Measurements from ENCODE around the gene VPS13D. TPM values are rescaled to one million over a fixed set of nuclear protein-coding genes. Genes with fewer than 3 reads are reported as not detected.
A peak's percentile ranks its signal among the peaks of the same experiment; 100 is the strongest.

Gene VPS13D
- total and polyA plus RNA-seq, 9 donors: 19.8 to 59.3 (median 41.8) TPM

GRCh38 chr1:12460121-12460520, 230.3 kb downstream of the VPS13D start:
- intact Hi-C loops (cut with DNase I): no loop called here
- H3K36me3 ChIP-seq: no peaks in the 10 kb centered on the region
- no peak for TF ChIP-seq EP300 (IDR thresholded peaks at IDR 0.05)
- no peak for TF ChIP-seq POLR2A (IDR thresholded peaks at IDR 0.05)
- TF ChIP-seq CTCF (IDR thresholded peaks at IDR 0.05): no peak
- no peak overlapping the region for H3K27ac ChIP-seq
- peaks cover 33% of the 10 kb centered on the region for H3K4me1 ChIP-seq (ENCODE audit: insufficient read depth)
- DNase-seq: no peak
- no peaks in the 10 kb centered on the region for H3K27me3 ChIP-seq
- no peaks in the 10 kb centered on the region for H3K9me3 ChIP-seq
- H3K4me3 ChIP-seq: no peak overlapping the region
- WGBS, 3 donors: 54 to 87% (median 64%) methylated on average over 6 of the region's 6 CpGs

GRCh38 chr1:12460911-12461621, 231.2 kb downstream of the VPS13D start:
- Histone ChIP-seq H3K4me3 (no peak overlapping the region), H3K9me3 (no peaks in the 10 kb centered on the region), H3K36me3 (no peaks in the 10 kb centered on the region), H3K27ac (peak overlapping the region; percentile 49 to 66), H3K27me3 (no peaks in the 10 kb centered on the region), H3K4me1 (ENCODE audit: insufficient read depth) (peaks cover 33% of the 10 kb centered on the region)
- intact Hi-C loops (cut with DNase I): no loop called here
- peak; percentile 54 to 80 (median 59) for DNase-seq
- 4 to 5% (median 4%) methylated on average over 6 of the region's 6 CpGs for WGBS, 3 donors
- TF ChIP-seq POLR2A (IDR thresholded peaks at IDR 0.05) (no peak), EP300 (IDR thresholded peaks at IDR 0.05) (no peak), CTCF (IDR thresholded peaks at IDR 0.05) (no peak)

GRCh38 chr1:12461754-12462153, 231.9 kb downstream of the VPS13D start:
- Histone ChIP-seq H3K9me3 (no peaks in the 10 kb centered on the region), H3K27me3 (no peaks in the 10 kb centered on the region), H3K36me3 (no peaks in the 10 kb centered on the region), H3K27ac (peak overlapping the region in 1 of 2 donors; percentile 66), H3K4me3 (no peak overlapping the region), H3K4me1 (ENCODE audit: insufficient read depth) (peaks cover 33% of the 10 kb centered on the region)
- no peak for DNase-seq
- TF ChIP-seq CTCF (IDR thresholded peaks at IDR 0.05) (no peak), EP300 (IDR thresholded peaks at IDR 0.05) (no peak)
- WGBS, 3 donors: 23 to 34% (median 24%) methylated on average over 2 of the region's 2 CpGs
- intact Hi-C loops (cut with DNase I): no loop called here

GRCh38 chr1:12462586-12462985, 232.8 kb downstream of the VPS13D start:
- intact Hi-C loops (cut with DNase I): no loop called here
- no peaks in the 10 kb centered on the region for H3K27me3 ChIP-seq
- TF ChIP-seq CTCF (IDR thresholded peaks at IDR 0.05): no peak
- TF ChIP-seq POLR2A (IDR thresholded peaks at IDR 0.05): no peak
- TF ChIP-seq EP300 (IDR thresholded peaks at IDR 0.05): no peak
- H3K4me3 ChIP-seq: no peak overlapping the region
- WGBS, 3 donors: 61 to 68% (median 65%) methylated on average over 4 of the region's 4 CpGs
- no peaks in the 10 kb centered on the region for H3K9me3 ChIP-seq
- H3K36me3 ChIP-seq: no peaks in the 10 kb centered on the region
- no peak overlapping the region for H3K27ac ChIP-seq
- DNase-seq: no peak
- H3K4me1 ChIP-seq (ENCODE audit: insufficient read depth): peaks cover 30% of the 10 kb centered on the region

All from ovary (tissue), 9 donors.